OCI-LY7 (cell line): ENCODE measurements around the gene EBF3. TPM values are rescaled to one million over a fixed set of nuclear protein-coding genes. Genes with fewer than 3 reads are reported as not detected.

Experiments
- BruUV-seq: library from RNA; stranded (reverse); fragments of 400-500 nt; replicated peaks from 2 replicates; lab custom pipeline; 2021; lab: Mats Ljungman, UMichigan
- CTCF ChIA-PET: fragments of 300-600 bp; sonication (Branson Sonifier 250); formaldehyde crosslinking; loops from one replicate; lab custom pipeline; 2022; ENCODE audit warnings: antibody characterized with exemption; ENCODE audit not compliant: unreplicated experiment; lab: Charles Lee
- POLR2A ChIA-PET: fragments of 300-600 bp; sonication (Branson Sonifier 250); formaldehyde crosslinking; loops from one replicate; lab custom pipeline; 2022; ENCODE audit warnings: antibody characterized with exemption; lab: Charles Lee
- DNase-seq: peaks from one replicate; pipeline ENCODE4 v3.0.0-alpha.2; 2015; ENCODE audit warnings: low spot score
- H2AFZ ChIP-seq: fragments of 200-600 bp; sonication (generic), shearing (Covaris generic); 2 replicates; pipeline ENCODE4 v1.6.1; 2014; ENCODE audit warnings: mild to moderate bottlenecking, antibody characterized with exemption, low read length, moderate library complexity
- H3K27ac ChIP-seq: fragments of 200-600 bp; sonication (generic); 2 replicates; pipeline ENCODE4 v1.5.1; 2014; ENCODE audit warnings: mixed run types, low read depth, mild to moderate bottlenecking, moderate library complexity, low read length, inconsistent platforms; ENCODE audit not compliant: poor library complexity, severe bottlenecking
- H3K36me3 ChIP-seq: fragments of 200-600 bp; sonication (generic); 2 replicates; pipeline ENCODE4 v1.6.1; 2014; ENCODE audit warnings: mild to moderate bottlenecking, antibody characterized with exemption, low read length, moderate library complexity, mixed read lengths; ENCODE audit not compliant: insufficient read depth
- H3K4me1 ChIP-seq: fragments of 200-600 bp; sonication (generic); 2 replicates; pipeline ENCODE4 v1.5.1; 2014; ENCODE audit warnings: mild to moderate bottlenecking, low read length; ENCODE audit not compliant: insufficient read depth, poor library complexity, severe bottlenecking
- H3K4me2 ChIP-seq: fragments of 200-600 bp; sonication (generic); 2 replicates; pipeline ENCODE4 v1.6.1; 2014; ENCODE audit warnings: mild to moderate bottlenecking, low read length
- H3K4me3 ChIP-seq: fragments of 200-600 bp; sonication (generic); 2 replicates; pipeline ENCODE4 v1.5.1; 2014; ENCODE audit warnings: mild to moderate bottlenecking, low read depth, low read length; ENCODE audit not compliant: poor library complexity, severe bottlenecking
- H3K79me2 ChIP-seq: fragments of 200-600 bp; sonication (generic); 2 replicates; pipeline ENCODE4 v1.6.1; 2016; ENCODE audit warnings: low read depth, mild to moderate bottlenecking, low read length, moderate library complexity, mixed read lengths; ENCODE audit not compliant: insufficient read depth
- H3K9me2 ChIP-seq: fragments of 200-600 bp; sonication (generic); 2 replicates; pipeline ENCODE4 v1.6.1; 2016; ENCODE audit warnings: mild to moderate bottlenecking, low read length, mixed read lengths; ENCODE audit not compliant: insufficient read depth
- H3K9me3 ChIP-seq: fragments of 200-600 bp; sonication (generic); 2 replicates; pipeline ENCODE4 v1.6.1; 2014; ENCODE audit warnings: mild to moderate bottlenecking, mixed run types, low read length, mixed read lengths
- H4K20me1 ChIP-seq: fragments of 200-600 bp; sonication (generic); 2 replicates; pipeline ENCODE4 v1.6.1; 2014; ENCODE audit warnings: mild to moderate bottlenecking, antibody characterized with exemption, low read length, moderate library complexity, mixed read lengths; ENCODE audit not compliant: insufficient read depth
- EZH2phosphoT487 ChIP-seq: fragments of 200-600 bp; sonication (generic); IDR thresholded peaks from 2 replicates; pipeline ENCODE4 v1.6.1; 2018; ENCODE audit warnings: low read depth, borderline replicate concordance, mild to moderate bottlenecking, mixed run types, antibody characterized with exemption, low read length, moderate library complexity, mixed read lengths
- intact Hi-C: fragments of 100-400 bp; cut with micrococcal nuclease; formaldehyde crosslinking; loops from one replicate; pipeline ENCODE4 v1.10.0; 2022; ENCODE audit not compliant: unreplicated experiment
- total RNA-seq, 2 experiments: library from RNA; depleted of rRNA in 1 of 2; stranded (reverse); fragments of >200 nt in 1 of 2; shearing (Covaris generic) in 1 of 2; gene quantifications; 2 replicates each; pipeline ENCODE4 v1.2.3, GENCODE V29; 2014 to 2022
- TF ChIP-seq, protein P1 (sequence below): fragments of 200-600 bp; sonication (generic); conservative IDR thresholded peaks from 2 replicates; pipeline ENCODE4 v1.5.1; 2014; ENCODE audit warnings: mild to moderate bottlenecking, antibody characterized with exemption, low read length, moderate library complexity, mixed read lengths

The EBF3 gene
- total RNA-seq, 2 experiments from 2014 or later: not detected

DNA sequence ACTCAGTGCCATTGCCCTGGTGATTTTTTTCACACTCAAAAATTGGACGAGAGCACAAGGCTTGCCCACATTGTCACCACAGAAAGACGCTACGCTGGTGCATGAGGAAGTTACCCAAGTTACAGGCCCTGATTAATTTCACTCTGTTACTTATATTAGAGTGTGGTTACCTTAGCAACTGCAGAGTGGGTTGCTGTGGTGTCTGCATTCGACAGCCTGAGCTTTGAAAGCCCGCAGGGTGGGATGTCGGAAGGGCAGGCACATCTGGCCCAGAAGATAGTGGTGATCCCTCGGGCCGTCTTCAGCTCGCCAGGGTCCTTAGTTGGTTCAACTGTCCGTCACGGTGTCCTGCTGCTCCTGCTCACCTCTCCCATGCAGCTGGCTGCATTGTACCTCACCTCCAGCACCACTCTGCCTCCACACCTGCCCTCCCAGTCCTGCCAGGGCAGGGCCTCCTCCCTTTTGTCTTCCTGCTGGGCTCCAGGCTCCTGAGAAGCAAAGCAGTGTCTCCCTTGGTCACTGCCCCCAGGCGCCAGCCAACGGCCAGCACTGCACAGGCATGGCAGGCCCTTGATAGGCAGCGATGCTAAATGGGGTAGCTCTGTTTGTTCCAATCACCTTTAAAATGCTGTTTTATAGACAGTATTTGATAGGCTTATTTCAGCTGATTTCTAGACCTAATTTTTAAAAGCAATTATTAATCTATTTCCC, 167.2 kb downstream of the EBF3 start:
- Histone ChIP-seq H3K9me3 (no peaks in the 10 kb centered on the region), H3K4me2 (no peak overlapping the region), H3K9me2 (no peaks in the 10 kb centered on the region), H3K4me3 (no peak overlapping the region), H3K27ac (no peak overlapping the region), H3K4me1 (no peaks in the 10 kb centered on the region), H2AFZ (no peak overlapping the region), H4K20me1 (no peaks in the 10 kb centered on the region), H3K79me2 (no peaks in the 10 kb centered on the region), H3K36me3 (no peaks in the 10 kb centered on the region)
- ChIA-PET POLR2A (no interaction called here), CTCF (no interaction called here)
- no peak for DNase-seq
- BruUV-seq: no TSS peak
- no peak for TF ChIP-seq EZH2phosphoT487
- TF ChIP-seq, protein P1, sequence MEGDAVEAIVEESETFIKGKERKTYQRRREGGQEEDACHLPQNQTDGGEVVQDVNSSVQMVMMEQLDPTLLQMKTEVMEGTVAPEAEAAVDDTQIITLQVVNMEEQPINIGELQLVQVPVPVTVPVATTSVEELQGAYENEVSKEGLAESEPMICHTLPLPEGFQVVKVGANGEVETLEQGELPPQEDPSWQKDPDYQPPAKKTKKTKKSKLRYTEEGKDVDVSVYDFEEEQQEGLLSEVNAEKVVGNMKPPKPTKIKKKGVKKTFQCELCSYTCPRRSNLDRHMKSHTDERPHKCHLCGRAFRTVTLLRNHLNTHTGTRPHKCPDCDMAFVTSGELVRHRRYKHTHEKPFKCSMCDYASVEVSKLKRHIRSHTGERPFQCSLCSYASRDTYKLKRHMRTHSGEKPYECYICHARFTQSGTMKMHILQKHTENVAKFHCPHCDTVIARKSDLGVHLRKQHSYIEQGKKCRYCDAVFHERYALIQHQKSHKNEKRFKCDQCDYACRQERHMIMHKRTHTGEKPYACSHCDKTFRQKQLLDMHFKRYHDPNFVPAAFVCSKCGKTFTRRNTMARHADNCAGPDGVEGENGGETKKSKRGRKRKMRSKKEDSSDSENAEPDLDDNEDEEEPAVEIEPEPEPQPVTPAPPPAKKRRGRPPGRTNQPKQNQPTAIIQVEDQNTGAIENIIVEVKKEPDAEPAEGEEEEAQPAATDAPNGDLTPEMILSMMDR: no peak
- intact Hi-C loops: no loop called here

DNA sequence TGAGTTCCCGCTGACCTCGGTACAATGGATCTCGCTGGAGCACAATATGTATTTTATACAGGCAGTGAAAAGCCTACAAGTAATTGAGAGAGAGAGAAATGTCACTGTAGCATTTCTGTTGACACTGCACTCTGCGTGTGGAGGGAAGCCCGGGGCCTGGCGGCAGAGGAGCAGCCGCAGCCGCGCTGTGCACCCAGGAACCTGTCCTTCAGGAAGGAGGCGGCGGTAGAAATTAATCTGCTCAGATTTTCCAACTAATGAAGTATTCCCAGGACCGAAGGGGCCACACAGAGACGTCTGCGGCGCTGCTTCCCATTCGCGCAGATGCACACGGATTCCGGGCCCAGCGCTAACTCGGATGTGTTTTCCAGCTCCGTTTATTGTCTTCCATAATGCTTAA, 170.1 kb downstream of the EBF3 start:
- no peak overlapping the region for H2AFZ ChIP-seq
- H3K9me3 ChIP-seq: no peaks in the 10 kb centered on the region
- no peaks in the 10 kb centered on the region for H3K36me3 ChIP-seq
- H4K20me1 ChIP-seq: no peaks in the 10 kb centered on the region
- no peaks in the 10 kb centered on the region for H3K9me2 ChIP-seq
- POLR2A ChIA-PET: no interaction called here
- no peak for TF ChIP-seq EZH2phosphoT487
- TF ChIP-seq, protein P1: no peak
- H3K4me3 ChIP-seq: no peak overlapping the region
- H3K4me2 ChIP-seq: no peak overlapping the region
- H3K79me2 ChIP-seq: no peaks in the 10 kb centered on the region
- H3K4me1 ChIP-seq: no peaks in the 10 kb centered on the region
- no TSS peak for BruUV-seq
- CTCF ChIA-PET: no interaction called here
- H3K27ac ChIP-seq: no peak overlapping the region
- intact Hi-C loops: no loop called here
- DNase-seq: no peak

DNA sequence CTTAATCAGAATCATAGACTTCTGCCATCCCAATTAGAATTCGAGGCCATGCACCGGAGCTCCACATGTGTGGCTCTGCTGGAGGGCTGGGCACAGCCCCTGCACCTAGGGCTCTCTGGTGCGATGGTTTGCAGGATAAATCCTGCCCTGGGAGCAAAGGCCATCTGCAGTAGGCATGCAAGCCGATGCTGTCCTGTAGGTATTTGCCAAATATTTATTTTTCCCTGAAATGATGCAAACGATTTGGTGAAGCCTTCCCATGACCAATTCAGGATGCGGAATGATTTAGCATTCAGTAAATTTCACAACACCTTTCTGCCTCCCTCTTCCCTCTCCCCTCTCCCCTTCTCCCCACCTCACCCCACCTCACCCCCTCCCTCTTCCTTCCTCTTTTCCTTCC, 170.6 kb downstream of the EBF3 start:
- no TSS peak for BruUV-seq
- CTCF ChIA-PET: no interaction called here
- H3K36me3 ChIP-seq: no peaks in the 10 kb centered on the region
- H3K4me1 ChIP-seq: no peaks in the 10 kb centered on the region
- H3K9me2 ChIP-seq: no peaks in the 10 kb centered on the region
- H4K20me1 ChIP-seq: no peaks in the 10 kb centered on the region
- no peak overlapping the region for H2AFZ ChIP-seq
- no peak for DNase-seq
- no peak overlapping the region for H3K4me2 ChIP-seq
- no peak overlapping the region for H3K27ac ChIP-seq
- POLR2A ChIA-PET: no interaction called here
- H3K4me3 ChIP-seq: no peak overlapping the region
- no peaks in the 10 kb centered on the region for H3K79me2 ChIP-seq
- no peak for TF ChIP-seq EZH2phosphoT487
- H3K9me3 ChIP-seq: no peaks in the 10 kb centered on the region
- intact Hi-C loops: no loop called here
